Measurements from ENCODE around the gene SAE1. TPM values are rescaled to one million over a fixed set of nuclear protein-coding genes. Genes with fewer than 3 reads are reported as not detected.

Gene SAE1
- total RNA-seq, 1 experiment from 2014 or later = 234 TPM

DNA sequence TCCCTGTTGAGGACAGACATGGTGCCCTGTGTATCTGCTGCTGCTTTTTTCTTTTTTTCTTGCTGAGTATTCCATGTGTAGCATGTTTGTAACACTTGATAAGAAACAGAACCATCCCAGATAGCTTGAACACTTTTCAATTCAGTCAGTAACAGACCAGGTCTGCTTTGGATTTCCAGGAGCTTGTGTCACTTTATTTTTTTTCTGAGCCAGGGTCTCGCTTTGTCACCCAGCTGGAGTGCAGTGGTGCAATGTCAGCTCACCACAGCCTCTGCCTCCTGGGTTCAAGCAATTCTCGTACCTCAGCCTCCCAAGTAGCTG lies 56.7 kb downstream of the SAE1 start:
- Histone ChIP-seq H3K14ac (ENCODE audit: insufficient read depth, low read length) (no peak overlapping the region), H3K4me1 (ENCODE audit: insufficient read depth, low read length) (no peaks in the 10 kb centered on the region), H3K23me2 (ENCODE audit: insufficient read length, low read depth, low read length, poor library complexity, severe bottlenecking) (no peaks in the 10 kb centered on the region), H2BK20ac (ENCODE audit: low read depth, low read length, poor library complexity, severe bottlenecking) (no peak overlapping the region), H2BK15ac (ENCODE audit: low read depth, low read length) (no peak overlapping the region), H3K23ac (ENCODE audit: insufficient read length, low read depth, low read length) (no peak overlapping the region), H3K56ac (ENCODE audit: insufficient read length, low read depth, low read length) (no peak overlapping the region), H2BK5ac (ENCODE audit: insufficient read length, low read length) (no peak overlapping the region), H4K20me1 (ENCODE audit: control insufficient read depth, insufficient read depth, insufficient read length) (no peaks in the 10 kb centered on the region), H4K91ac (ENCODE audit: insufficient read length, low read depth, low read length) (no peak overlapping the region), H3K4me2 (ENCODE audit: insufficient read depth, insufficient read length, low read length) (no peak overlapping the region), H2AFZ (ENCODE audit: low read length) (no peak overlapping the region), H3K18ac (ENCODE audit: insufficient read length, low read depth, low read length) (no peak overlapping the region), H4K8ac (replicated peaks; ENCODE audit: insufficient read length, low read depth, low read length) (no peak overlapping the region), H3K27me3 (ENCODE audit: insufficient read depth, low read length) (no peaks in the 10 kb centered on the region), H3K9me3 (ENCODE audit: control insufficient read depth, low read depth, low read length) (no peaks in the 10 kb centered on the region), H3T11ph (ENCODE audit: low read length) (no peak overlapping the region), H3K9ac (ENCODE audit: extremely low read depth, insufficient read length, low read length) (no peak overlapping the region), H3K79me1 (ENCODE audit: insufficient read depth, low read depth, low read length, poor library complexity, severe bottlenecking) (peaks cover 8% of the 10 kb centered on the region), H3K4ac (ENCODE audit: low read depth, low read length) (no peak overlapping the region), H3K79me2 (ENCODE audit: insufficient read depth, low read length) (0 out of 2 replicates have a peak, but pooled peaks cover 1% of the 10 kb centered on the region), H2BK120ac (ENCODE audit: low read depth, low read length, poor library complexity, severe bottlenecking) (no peak overlapping the region), H3K27ac (ENCODE audit: insufficient read length, low read depth, low read length) (no peak overlapping the region), H4K5ac (ENCODE audit: insufficient read length, low read depth, low read length) (no peak overlapping the region), H2AK5ac (ENCODE audit: insufficient read length, low read length) (no peak overlapping the region), H2BK12ac (ENCODE audit: insufficient read length, low read depth, low read length) (no peak overlapping the region)
- H3K4me3 Mint-ChIP-seq = no peak overlapping the region
- no peaks in the 10 kb centered on the region for H3K27me3 Mint-ChIP-seq (ENCODE audit: low read depth)
- H3K36me3 Mint-ChIP-seq (ENCODE audit: insufficient read depth in 1 of 3, low read depth in 3 of 3) = peaks cover 36 to 71% (median 56%) of the 10 kb centered on the region in 3 experiments
- H3K4me1 Mint-ChIP-seq = peaks cover 7 to 12% of the 10 kb centered on the region in 2 experiments
- no peaks in the 10 kb centered on the region for H3K9me3 Mint-ChIP-seq
- DNase-seq = no peak
- H3K27ac Mint-ChIP-seq = peak overlapping the region in 2 of 3 experiments; percentile 18 to 44; a peak in 1 of 7 replicates
- WGBS (ENCODE audit: extremely low coverage, insufficient read length, low lambda C conversion rate) = no CpG with 5 or more reads among the region's 2 CpGs
- TF ChIP-seq, protein P1, sequence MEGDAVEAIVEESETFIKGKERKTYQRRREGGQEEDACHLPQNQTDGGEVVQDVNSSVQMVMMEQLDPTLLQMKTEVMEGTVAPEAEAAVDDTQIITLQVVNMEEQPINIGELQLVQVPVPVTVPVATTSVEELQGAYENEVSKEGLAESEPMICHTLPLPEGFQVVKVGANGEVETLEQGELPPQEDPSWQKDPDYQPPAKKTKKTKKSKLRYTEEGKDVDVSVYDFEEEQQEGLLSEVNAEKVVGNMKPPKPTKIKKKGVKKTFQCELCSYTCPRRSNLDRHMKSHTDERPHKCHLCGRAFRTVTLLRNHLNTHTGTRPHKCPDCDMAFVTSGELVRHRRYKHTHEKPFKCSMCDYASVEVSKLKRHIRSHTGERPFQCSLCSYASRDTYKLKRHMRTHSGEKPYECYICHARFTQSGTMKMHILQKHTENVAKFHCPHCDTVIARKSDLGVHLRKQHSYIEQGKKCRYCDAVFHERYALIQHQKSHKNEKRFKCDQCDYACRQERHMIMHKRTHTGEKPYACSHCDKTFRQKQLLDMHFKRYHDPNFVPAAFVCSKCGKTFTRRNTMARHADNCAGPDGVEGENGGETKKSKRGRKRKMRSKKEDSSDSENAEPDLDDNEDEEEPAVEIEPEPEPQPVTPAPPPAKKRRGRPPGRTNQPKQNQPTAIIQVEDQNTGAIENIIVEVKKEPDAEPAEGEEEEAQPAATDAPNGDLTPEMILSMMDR (conservative IDR thresholded peaks at IDR 0.05) = no peak

All from H9 (cell line).